Measurements from ENCODE around the gene LRMDA.

The LRMDA gene

DNA sequence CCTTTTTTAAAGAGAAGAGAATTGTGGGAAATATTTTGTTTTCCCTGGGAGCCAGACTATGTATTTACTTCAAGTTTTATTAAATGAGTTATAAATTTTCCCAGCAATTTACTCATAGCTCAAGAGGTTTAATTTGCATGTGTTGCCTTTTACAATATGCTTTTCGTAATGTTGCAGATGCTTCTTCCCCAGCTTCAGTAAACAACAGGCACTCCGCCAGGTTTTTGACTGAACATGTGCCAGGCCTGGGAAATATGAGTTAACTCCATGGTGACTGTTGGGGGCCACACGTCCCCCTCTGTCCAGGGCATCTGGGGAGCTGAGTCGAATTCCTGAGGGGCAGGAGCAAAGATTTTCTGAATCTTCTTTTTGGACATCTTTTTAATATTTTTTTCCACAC lies 545.7 kb downstream of the LRMDA start:
- DNase-seq = no peak

DNA sequence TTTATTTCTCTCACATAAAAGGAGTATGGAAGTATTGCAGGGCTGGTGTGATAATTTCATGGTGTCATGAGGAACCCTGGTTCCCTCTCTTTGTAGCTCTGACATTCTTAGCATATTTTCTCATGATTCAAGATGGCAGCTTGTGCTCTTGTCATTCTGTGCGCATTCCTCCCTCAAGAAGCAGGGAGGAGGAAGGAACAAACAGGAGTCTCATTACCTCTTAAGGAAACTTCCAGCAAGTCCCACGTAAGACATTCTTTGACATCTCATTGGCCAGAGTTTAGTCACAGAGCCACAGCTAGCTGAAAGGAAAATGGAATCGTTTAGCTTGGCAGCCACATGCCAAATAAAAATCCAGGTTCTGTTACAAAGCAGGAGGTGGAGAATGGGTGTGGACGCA lies 546.8 kb downstream of the LRMDA start:
- DNase-seq = no peak

DNA sequence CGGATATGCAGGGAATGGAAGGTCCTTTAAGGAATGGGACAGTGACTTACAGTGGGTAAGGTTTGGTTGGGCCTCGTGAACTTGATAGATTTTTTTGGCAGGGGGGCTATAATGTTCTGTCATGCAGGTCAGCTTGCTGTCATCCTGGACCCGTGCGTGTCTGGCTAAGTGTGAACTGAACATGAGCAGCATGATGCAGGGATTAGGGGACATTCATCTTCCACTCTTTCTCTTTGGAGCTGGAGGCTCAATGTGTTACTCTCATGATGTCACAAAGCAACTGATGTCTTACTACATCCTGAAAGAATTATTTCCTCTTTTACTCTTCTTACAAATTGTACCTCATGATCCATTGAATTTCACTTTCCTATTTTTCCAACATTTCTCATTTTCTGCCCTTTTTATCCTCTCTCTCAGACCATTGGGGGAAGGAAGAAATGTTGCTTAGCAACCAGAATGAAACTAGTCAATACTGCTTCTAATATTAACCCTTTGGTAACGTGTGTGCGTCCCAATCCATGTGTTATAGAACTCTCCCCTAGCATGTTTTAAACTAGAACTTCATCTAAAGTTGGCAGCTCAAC lies 549.1 kb downstream of the LRMDA start:
- DNase-seq = no peak

DNA sequence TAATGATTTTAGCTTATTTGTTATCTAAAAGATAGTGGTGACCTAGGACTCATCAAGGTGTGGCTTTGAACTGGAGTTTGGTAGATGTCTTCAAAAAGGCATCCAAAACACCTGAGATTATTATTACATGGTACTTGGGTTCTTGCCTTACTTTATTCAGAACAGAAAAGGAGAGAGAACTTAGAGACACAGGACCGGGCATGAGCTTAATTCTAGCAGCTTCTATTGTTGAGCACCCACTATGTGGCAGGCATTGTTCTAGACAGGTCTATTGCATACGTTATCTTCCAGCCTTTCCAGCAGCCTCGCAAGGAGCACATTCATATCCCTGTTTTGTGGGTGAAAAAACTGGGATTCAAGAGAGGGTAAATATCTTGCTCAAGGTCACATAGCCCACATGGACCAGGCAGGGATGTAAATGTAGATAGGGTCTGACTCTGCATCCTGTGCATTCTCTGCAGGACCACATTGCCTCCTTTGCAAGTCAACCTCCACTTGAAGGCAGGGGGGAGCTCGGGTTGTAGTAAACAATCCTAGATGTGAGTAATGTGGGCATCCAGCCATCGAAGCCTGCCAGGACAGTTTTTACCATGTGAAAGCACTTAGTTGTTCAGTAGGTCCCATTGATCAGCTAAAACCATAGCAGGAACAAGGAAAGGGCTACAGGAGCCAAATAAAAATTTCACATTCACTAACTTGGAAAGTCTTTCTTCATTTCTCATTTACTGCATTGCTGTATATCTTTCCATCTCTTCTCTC lies 551.4 kb downstream of the LRMDA start:
- no peak for DNase-seq

DNA sequence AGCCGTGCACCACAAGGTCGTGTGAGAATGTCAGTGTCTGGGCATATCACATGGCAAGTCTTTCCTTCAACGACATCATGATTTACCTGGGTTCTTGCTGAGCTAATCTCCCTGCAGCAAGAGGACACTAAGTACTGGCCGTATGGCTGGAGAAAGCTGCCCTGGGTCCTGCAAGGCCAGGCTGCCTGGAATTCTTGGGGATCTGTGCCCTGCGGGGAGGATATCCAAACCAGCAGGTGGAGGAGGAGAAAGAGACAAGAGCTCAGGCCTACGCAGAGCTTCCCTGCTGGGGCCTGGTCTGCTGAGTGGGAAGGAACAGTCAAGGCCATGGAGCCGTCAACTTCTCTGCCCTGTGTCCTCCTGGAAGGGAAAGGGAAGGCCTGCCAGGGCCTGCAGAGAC lies 552.6 kb downstream of the LRMDA start:
- no peak for DNase-seq

DNA sequence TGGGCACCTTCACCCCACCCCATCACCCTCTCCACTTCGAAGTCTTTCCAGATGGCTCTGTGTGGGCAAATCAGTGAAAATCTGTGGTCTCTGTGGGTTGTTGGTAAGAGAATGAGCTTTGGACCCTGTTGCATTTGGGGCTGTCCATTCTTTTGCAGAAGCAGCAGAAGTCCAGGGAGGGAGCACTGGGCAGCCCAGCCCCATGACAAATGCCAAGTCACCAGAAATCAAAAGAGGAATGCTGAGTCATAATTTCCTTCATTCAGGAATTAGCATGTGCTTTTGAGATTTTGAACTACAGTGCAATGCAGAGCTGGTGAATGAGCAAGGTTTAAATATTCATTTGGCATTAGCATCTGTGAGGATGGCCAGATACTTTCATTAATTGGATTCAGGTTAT lies 556.2 kb downstream of the LRMDA start:
- DNase-seq = no peak

DNA sequence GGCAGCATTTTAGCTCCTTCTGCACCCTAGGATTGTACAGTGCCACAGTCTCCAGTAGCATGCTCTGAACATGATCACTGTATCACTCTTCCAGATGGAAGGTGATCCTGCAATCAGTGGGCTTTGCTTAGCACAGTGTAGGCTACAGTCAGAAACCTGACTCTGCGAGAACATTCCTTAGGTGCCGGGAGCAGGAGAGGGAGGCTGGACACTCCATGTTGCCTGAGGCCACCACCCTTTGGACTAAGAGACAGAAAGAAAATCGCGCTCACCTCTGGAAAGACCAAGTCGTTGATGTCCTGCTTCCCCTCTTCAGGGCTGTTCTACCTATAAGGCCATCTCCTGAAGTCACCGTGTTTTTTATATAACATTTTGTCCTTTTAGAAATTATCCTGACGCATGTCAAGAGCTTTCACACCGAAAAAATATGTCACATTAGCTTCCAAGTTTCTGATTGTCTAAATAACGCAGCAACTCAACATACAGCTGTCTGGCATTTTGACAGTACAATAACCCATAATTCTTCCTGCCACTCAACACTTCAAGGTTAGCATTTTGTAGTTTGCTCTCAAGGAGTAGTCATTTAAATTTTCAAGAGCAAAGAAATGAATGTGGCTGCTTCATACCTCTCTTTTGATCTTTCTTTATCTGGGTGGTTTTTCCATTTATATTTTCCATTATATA lies 563.1 kb downstream of the LRMDA start:
- DNase-seq = no peak

DNA sequence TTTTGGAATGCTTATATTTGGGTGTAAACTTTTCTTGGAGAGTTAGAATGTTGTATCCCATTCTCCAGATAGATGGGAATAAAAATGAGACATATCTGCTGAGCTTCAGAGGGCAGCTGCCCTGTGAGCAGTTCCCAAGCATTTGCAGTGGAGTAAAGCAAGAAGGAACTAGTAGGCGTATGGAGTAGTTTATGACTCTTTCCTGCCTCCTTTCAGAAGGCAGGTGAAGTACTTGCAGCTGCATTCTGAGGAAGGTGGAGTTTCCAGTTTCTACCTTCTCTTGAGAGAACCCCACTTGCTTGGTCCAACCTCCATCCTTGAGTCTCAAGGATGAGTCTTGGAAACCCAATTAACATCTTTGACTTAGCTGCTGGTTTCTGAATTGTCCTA lies 563.6 kb downstream of the LRMDA start:
- DNase-seq = no peak

DNA sequence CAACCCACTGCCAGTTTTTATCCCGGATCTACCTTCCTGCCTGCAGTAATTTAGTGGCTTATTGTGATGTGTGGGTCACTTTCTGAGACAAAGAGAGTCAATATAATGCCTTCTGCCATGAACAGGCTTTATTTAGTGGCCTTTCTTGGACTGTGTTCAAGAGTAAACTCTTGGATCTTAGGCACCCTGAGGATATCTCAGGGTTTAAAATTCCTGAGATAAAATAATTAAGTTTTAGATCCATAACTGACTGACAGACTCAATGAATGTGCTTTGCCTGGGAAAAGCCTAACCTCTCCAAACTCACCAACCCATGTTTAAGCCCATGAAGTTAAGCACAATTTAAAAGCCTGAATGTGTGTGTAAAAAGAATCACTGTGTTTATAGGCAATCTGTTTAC lies 564.3 kb downstream of the LRMDA start:
- no peak for DNase-seq

DNA sequence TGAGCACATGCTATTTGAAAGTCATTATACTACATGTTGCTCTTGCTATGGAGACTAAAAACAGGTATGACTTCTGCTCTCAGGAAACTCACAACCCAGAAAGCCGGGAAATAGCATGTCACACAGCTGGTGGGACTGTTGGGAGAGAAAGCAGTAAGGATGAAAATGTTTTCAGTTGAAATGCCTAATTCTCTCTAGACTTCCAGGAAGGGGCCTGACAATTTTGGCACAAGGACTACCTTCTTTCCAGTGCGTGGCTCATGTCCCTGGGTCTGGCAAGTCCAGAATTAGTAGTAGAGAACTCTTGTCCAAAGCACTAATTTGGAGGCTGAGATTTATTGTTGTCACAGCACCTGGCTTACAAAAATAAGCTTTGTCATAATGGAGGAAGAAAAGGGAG lies 567.6 kb downstream of the LRMDA start:
- DNase-seq = no peak

DNA sequence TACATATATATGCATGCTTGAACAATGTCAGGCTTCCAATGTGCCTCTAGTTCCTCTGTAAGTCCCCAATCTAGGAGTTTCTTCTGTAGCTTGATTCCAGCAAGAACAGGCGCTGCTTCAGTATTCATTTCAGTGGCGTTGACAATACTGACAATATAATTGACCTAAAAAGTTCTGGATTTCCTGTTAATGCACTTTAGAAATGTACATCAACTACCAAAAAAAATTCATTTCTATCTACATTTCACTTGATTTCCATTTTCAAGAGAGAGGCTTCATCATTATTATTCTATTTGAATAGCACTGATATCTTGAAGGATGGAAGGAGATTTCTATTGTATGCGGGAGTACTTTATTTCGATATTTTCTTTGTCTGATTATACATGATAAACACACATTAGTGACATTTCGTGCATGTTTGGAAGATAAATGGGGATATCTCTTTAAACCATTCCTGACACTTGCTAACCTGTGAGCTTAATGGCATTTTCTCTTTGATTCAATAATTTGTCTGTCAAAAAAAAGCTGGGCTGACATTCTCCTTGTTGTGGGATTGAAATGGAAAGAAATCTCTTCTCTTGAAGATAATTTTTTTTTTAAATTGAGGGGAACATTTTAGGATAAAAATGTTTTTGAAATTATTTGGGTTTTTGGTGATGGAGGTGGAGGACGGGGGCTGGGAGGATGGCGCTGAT lies 568.2 kb downstream of the LRMDA start:
- no peak for DNase-seq

DNA sequence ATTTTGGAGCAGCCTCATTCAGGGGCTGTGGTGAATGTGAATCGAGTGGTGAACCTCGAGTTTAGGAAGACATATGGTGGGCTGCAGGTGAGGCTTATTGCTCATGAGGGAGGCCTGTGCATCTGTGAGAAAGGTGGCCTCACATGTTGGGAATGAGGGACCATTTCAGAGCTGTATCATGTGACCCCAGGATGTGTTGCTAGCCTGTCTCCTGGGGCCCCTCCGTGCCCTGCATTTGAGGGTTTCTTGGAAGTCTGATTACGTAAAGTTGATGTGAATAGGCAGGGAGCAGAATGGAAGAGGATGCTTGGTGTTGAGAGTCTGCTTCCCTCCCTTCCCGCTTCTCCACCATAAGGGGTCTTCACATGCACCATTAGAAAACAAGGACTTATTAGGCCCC lies 569.1 kb downstream of the LRMDA start:
- no peak for DNase-seq

DNA sequence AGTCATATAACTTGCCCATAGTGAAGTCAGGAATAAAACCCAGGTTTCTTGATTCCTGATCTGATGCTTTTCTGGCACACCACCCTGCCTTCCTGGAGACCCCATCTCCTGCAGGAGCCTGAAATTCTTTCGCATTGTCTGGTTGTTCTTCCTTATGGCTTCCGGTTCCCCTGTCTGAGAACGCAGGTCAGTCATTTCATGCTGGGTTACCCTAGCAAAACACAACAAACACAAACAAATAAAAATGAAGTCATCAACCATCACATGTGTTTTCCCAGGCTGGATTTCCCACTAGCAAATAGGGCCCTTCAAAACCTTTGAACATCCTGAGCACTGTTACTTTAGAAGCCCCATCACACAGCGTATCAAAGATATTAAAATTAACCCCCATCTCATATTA lies 569.6 kb downstream of the LRMDA start:
- DNase-seq = no peak

DNA sequence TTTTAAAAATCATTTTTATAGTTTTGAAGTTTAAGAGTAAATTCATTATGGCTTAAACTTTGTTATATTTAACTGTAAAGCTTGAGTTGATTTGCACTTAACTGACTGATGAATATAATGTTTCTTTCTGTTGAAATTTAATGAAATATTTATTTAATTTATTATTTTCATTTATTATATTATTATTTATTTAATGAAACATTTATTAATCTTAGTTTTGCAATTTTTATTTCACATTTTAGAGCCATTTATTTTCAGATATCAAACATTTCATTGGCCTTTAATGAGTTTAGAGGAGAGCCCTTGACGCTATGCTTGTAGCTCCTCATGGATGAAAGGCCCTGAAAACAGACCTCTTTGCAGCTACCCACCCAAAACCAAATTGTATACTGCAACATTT lies 570.0 kb downstream of the LRMDA start:
- DNase-seq = no peak

DNA sequence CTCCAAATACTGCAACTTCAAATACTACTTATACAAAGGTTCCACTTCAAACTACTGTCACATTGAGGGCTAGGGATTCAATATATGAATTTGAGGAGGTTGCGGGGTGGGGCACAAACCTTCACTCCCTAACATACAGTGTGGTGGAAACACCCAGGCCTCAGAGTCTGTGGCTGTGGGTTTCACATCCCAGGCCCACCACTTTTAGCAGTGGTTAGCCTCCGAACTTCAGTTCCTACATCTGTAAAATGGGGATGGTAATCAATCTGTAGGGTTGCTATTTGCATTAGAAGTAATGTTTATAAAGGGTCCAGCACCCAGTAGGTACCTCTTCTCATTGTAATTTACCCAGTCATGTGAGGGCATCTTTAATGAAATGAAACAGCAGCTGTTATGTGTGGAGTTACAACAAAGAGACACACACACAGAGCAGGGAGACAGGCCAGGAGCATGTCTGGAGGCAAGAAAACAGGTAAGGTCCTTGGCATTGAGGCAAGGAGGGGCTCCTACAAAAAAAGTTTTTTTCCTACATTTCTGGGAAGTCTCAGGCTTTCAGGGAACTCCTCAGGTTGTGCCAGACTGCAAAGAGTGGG lies 570.9 kb downstream of the LRMDA start:
- no peak for DNase-seq

DNA sequence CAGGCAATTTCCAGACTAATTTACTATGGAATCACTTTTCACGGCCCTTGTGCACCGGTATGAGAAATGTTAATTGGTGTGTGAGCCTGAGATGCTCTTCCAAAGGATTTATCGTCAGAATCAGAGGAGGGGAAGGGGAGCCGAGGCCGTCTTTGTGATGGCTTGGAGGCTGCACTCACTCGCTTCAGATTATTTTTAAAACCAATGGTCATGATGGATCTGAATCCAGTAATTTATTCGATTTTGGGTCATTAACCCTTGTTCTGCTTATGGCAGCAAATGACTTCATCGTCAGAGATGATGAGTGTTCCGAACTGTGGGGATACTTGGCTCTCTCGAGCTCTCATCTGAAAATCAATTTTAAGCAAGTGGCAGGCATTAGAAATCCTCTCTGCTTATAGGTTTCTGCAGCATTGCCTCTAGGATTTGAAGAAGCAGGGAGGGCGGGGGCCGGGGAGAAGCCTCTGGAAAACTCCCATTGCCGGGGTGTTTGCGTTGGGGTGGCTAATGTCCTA lies 576.3 kb downstream of the LRMDA start:
- DNase-seq = no peak

DNA sequence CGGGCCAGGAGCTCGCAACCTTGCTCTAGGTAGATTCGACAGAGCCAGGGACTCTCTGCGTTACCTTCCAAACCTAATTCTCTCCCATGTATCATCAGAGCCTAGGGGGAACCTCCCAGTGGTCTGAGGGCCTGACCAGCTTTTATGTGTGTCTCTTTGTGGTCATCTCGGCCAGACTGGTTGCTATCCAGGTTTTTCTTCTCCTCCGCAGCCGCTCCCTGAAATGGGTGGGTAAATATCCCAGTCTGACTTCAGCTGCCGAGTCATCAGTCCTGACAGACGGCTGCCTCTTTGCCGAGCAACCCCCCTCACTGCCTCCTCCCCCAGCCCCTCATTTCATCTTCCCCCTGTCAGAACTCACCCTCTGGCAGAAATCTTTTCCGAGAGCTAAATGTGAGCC lies 578.1 kb downstream of the LRMDA start:
- DNase-seq = no peak

DNA sequence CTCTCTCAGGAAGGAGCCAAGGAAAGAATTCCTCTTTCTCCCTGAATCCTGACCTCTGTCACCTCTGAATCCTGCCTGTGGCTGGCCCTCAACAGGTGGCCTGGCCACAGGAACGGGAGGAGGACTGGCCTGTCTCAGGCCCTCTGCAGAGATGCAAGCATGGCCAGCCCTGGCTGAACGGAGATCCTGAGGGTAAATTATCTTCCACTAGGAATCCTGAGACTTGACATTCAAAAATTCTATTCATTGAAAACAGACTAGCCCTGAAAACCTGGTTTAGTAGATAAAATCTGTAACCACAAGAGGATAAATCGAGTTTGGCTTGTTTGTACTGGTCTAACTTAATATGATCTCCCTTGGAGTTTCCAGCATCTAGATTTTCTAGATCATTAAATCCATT lies 579.3 kb downstream of the LRMDA start:
- no peak for DNase-seq

DNA sequence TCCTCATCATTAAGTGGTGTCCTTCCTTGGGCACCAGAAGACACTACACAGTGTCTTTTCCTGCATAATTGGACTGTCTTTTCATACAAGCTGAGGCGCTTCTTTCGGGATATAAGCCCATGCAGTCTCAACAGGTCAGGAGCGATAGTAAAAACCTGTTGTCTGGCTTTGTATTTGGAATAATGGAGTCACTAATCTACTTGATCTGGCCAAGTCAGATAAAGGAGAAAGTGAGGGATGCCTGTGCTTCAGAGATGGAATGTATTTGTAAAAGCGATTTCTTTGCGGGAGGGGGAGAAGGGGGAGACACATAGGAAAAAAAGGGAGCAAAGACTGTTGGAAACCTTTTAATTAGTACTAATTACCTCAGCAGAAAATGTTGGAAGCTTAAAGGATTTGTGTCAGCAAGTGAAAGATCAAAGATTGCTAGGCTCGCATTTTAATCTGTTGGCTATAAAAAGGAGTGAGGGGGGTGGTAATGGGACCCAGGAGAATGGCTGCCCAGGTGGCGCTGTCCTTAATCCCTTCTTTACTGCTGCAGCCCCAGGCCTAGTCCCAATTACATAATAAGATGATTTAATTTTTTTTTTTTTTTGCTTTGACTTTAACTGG lies 581.4 kb downstream of the LRMDA start:
- no peak for DNase-seq

DNA sequence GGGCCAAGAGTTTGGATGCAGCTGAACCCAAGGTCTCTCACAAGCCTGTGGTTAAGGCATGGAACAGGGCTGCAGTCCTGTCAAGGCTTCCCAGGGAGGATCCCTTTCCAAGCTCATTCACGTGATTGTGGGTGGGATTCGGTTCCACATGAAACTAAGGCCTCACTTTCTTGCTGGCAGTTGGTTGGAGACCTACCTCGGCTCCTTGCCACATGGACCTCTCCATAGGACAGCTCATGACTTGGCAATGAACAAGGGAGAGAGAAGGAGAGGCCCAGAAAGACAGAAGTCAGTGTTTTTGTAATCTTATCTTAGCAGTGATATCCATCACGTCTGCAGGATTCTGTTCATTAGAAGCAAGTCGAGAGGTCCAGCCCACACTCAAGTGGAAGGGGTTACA lies 583.8 kb downstream of the LRMDA start:
- DNase-seq = no peak

DNA sequence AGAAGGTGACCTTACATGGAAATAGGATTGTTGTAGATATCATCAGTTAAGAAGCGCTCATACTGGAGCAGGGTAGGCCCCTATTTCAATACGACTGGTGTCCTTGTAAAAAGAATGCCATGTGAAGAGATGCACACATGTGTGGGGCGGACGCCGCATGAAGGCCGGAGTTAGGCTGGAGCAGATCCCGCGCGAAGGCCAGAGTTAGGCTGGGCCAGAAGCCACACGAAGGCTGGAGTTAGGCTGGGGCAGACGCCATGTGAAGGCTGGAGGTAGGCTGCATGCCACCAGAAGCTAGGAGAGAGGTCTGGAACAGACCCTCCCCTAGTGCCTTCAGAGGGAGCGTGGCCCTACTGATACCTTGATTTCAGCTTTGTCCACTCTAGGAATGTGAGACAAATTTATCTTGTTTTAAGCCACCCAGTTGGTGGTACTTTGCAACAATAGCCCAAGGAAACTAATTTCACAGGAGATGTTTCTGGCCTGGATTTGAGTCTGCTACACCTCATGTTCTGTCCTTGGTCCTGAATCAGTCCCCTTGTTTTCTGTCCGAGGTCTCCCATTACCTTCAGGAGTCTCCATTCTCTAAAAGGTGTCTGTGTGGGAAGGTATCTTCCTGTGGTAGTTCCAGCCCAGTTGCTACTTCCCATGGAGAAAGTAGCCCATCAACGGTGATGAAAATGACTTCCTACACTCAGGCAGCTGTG lies 585.8 kb downstream of the LRMDA start:
- DNase-seq = no peak

All from activated CD4-positive, CD25-positive, alpha-beta regulatory T cell treated with anti-CD3 and anti-CD28 coated beads, Interleukin-2, amount 50 U/mL, for 72 hours (primary cell).